ENCODE measurements around the gene RBM18.

- no peak for TF ChIP-seq CTCF (IDR thresholded peaks at IDR 0.05)
- no peak for TF ChIP-seq EZH2phosphoT487 (IDR thresholded peaks at IDR 0.05)
- TF ChIP-seq EZH2 (IDR thresholded peaks at IDR 0.05), result no peak
Measured at GRCh38 chr9:122261469-122261881, 3.2 kb downstream of the RBM18 start.
